GM12872 (cell line): ENCODE results near the gene MAP7D2.

Experiments used
- TF ChIP-seq, protein P1 (sequence below): IDR thresholded peaks from 3 replicates; pipeline ENCODE4 v1.5.1; 2011; ENCODE audit warnings: low read depth, mild to moderate bottlenecking, low read length, moderate library complexity; ENCODE audit not compliant: insufficient read depth

The MAP7D2 gene

DNA sequence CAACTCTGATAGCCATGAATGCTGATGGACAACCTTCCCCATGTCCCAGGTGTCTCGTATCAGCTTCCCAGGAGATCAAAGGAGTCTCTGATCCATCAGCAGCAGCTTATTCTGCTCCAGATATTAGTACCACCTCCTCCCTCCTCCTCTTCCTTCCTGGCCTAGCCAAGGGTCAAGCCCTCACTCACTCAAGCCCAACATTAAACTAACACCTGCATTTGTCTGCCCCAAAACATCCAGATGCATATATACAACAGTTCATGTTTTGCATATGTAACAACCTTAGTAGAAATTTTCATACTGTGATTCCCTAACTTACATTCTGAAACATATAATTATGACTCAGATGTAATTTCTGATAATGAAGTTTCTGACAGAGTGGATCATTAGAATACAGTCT lies 155.8 kb downstream of the MAP7D2 start:
- TF ChIP-seq, protein P1, sequence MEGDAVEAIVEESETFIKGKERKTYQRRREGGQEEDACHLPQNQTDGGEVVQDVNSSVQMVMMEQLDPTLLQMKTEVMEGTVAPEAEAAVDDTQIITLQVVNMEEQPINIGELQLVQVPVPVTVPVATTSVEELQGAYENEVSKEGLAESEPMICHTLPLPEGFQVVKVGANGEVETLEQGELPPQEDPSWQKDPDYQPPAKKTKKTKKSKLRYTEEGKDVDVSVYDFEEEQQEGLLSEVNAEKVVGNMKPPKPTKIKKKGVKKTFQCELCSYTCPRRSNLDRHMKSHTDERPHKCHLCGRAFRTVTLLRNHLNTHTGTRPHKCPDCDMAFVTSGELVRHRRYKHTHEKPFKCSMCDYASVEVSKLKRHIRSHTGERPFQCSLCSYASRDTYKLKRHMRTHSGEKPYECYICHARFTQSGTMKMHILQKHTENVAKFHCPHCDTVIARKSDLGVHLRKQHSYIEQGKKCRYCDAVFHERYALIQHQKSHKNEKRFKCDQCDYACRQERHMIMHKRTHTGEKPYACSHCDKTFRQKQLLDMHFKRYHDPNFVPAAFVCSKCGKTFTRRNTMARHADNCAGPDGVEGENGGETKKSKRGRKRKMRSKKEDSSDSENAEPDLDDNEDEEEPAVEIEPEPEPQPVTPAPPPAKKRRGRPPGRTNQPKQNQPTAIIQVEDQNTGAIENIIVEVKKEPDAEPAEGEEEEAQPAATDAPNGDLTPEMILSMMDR, result no peak

DNA sequence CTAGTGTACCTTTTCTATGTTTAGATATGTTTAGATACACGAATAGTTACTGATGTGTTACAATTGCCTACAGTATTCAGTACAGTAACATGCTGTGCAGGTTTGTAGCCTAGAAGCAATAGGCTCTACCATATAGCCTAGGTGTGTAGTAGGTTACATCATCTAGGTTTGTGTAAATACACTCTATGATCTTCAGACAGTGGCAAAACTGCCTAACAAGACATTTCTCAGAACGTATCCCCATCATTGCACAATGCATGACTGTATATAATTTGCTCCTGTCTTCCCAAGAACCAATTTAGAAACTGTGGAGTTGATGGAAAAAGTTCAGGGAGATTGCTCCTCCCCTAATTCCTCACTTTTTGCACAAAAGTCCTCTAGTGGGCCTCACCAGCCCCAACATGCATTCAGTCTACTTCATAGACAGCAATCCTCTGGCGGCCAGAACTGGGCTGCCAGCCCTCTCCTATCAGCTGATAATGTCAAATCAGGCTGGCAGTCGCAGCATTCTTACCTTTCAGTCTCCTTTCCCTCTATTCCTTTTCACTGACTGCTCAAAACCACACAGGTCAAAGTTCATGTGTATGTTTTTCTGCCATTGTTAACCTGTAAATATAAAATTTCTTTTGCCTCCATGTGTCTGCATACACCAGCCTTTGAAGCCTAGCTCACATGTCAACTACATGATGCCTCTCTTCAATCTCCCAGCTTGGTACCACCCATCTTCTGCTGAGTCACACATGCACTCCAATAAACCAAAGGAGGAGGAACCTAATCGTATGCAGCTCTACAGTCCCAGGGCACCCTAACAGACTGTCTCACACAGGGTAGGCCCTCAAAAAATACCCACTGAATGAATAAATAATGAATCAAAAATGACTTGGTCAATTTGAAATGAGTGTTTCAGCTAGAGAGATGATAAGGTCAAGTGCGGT lies 157.9 kb downstream of the MAP7D2 start:
- TF ChIP-seq, protein P1, result no peak

DNA sequence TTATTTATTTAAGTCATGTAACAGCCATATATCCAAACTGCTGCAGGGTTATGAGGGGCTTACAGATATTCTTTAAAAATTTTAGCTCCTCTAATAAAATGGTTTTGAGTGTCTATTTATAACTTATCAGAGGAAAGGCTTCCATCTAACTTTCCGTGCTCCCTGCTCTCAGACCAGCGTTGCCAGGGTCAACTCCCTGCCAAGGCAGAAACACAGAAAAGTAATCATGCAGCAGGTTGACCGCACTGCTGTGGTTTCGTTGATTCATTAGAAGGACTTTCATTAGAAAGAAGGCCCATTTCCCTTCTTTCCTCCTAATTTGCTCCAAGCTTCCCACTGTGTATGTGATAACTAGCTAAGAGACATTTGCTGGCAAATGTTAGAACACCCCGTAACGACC lies 159.8 kb downstream of the MAP7D2 start:
- TF ChIP-seq, protein P1, result no peak
